HFF-Myc (cell line): ENCODE results near the gene ABCG1.

ENCODE experiments used
- DNase-seq: peaks from one replicate; pipeline ENCODE4 v3.0.0-alpha.2; 2011; ENCODE audit warnings: low read depth; ENCODE audit errors: extremely low read depth
- H3K4me3 ChIP-seq: replicated peaks from 2 replicates; pipeline ENCODE4 v1.5.1; 2011; ENCODE audit warnings: low read depth, mild to moderate bottlenecking, control low read depth, low read length
- TF ChIP-seq, protein P1 (sequence below): IDR thresholded peaks from 2 replicates; pipeline ENCODE4 v1.5.1; 2012; ENCODE audit warnings: mild to moderate bottlenecking, low read depth, low read length, control low read depth; ENCODE audit errors: missing control alignments

The ABCG1 gene

DNA sequence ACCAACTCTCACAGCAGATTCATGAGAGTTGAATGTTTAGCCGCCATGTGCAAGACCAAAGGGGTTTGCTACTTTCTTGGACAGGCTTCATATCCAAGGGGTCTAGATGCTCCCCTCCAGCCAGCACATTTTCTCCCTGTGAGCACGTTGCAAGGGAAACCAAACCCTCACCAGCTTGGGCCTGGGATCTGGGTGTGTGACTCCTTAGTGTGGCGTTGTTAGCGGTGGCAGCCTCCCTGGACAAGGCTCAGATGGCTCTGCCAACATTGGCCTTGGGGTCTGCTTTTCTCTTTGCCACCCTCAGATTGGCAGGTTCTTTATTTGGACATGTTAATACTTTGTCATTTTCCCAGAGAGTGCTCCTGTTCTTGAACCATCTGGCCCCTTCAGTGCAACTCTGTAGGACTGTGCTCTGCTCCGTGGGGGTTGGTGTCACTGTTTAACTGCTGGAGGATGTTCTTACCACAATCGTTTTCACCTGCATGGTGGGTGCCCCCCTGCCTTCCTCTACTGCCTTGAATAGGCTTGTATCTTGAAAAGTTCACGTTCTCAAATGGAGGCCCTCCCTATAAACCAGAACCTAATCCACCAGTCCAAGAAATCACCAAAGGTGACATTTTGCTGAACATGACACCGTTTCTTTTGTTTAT, 13.4 kb downstream of the ABCG1 start:
- no peak for DNase-seq

DNA sequence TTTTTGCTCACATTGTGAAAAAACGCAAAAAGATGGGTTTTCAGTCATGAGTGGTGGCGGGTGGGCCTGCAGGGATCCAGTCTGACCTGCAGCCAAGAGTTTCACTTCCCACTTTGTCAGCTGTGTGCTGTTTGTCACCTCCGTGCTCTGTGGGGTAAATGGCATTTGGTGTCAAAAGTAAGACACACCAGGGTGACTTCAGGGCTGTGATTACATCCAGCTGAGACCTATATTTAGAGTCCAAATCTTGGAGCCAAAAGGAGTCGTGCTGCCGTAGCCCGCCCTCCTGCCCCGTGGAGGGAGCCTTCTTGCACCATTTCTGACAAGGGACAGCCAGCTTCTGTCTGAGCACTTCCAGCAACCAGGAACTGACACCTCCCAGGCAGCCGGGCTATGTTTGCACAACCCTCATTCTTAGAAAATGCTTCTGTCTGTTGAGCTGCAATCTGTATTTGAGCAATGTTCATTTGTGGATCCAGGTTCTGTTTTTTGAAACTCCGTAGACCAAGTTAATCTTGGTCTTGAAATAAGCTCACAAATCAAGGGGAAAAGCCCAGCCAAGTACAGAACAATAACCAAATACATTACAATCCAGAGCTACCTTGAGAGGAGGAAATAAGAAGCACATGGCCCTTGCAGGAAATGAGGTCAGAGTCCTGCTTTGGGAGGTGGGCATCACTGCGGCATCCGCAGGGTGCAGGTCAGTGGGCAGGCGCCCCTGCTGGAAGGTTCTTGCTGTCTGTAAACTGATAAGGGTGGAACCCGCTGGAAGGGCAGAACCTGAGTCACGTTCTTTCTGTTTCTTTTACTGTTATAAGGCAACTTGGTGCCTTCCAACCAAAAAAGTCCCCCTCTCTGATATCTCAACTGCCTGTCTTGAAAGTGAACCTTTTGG, 14.4 kb downstream of the ABCG1 start:
- TF ChIP-seq, protein P1, sequence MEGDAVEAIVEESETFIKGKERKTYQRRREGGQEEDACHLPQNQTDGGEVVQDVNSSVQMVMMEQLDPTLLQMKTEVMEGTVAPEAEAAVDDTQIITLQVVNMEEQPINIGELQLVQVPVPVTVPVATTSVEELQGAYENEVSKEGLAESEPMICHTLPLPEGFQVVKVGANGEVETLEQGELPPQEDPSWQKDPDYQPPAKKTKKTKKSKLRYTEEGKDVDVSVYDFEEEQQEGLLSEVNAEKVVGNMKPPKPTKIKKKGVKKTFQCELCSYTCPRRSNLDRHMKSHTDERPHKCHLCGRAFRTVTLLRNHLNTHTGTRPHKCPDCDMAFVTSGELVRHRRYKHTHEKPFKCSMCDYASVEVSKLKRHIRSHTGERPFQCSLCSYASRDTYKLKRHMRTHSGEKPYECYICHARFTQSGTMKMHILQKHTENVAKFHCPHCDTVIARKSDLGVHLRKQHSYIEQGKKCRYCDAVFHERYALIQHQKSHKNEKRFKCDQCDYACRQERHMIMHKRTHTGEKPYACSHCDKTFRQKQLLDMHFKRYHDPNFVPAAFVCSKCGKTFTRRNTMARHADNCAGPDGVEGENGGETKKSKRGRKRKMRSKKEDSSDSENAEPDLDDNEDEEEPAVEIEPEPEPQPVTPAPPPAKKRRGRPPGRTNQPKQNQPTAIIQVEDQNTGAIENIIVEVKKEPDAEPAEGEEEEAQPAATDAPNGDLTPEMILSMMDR = no peak
- DNase-seq = no peak
- no peak overlapping the region for H3K4me3 ChIP-seq

More for the DNA sequence above, 13.4 kb downstream of the ABCG1 start:
- TF ChIP-seq, protein P1 = no peak
- no peak overlapping the region for H3K4me3 ChIP-seq

DNA sequence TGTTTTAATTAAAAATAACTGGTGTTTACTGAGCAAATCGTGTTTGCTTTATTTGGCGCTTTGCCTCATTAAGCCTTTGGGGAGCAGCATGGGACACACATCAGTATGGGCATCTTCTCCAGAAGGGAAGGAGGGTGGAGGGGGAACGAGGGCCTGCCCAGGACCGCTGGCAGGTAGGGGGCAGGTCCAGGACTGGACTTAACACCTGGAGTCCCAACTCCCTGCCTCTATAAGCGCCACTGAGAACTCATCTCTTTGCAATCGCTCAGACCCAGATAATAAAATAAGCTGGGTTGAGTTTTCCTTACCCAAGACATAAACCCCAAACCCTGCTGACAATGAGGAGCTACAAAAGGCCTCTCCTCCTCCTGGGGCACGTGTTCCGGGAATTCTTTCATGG, 15.1 kb downstream of the ABCG1 start:
- TF ChIP-seq, protein P1 = no peak
- DNase-seq = no peak
- H3K4me3 ChIP-seq = no peak overlapping the region

DNA sequence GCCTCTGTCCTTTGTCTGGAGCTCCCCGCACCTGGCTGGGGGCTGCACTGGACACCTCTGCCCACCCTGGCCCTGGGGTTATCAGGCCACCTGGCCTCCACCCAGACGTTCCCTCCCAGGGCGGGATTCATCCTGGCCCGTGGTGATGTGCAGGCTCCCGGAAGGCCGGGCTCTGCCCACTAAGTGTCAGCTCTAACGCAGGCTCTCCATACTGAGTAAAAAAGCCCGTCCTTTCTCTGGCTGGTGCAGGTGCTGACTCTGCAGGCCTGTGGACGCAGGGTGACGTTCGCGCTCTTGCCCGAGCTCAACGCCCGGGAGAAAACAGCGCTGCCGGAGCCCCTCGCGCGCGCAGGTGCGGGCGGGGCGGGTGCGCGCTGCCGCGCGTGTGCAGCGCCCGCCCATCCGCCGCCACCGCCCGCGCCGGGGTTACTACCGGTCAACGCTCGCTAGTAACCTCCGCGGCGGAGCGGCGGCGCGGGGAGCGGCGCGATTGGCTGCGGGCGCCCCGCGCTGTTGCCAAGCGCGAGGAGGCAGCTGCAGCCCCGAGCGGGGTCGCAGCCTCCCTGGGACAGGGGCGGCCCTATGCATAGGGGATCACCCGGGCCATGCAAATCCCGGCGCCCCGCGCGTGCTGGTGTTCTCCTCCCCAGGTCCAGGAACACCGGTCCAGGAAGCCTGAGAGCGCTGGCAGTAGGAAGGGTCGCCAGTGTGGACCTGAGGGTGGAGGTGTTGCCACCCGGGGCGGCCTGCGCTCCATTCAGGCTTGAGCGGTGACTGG, 15.7 kb downstream of the ABCG1 start:
- TF ChIP-seq, protein P1 = no peak
- no peak for DNase-seq
- H3K4me3 ChIP-seq = 0 out of 2 replicates have a peak overlapping the region, but pooled peaks have one; percentile 25

DNA sequence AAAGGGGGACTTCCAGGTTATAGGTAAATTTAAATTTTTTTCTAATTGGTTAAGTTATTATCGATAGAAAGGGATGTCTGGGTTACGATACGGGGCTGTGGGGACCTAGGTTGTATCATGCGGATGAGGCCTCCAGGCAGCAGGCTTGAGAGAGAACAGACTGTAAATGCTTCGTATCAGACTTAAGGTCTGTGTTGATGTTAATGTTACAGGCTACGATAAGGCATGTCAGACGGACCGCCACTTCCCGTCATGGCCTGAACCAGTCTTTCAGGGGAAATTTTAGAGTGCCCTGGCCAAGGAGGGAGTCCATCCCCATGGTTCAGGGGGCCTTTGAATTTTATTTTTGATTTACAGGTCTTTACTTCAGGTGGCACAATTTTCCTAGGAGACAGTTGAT, 16.7 kb downstream of the ABCG1 start:
- TF ChIP-seq, protein P1 = no peak
- no peak for DNase-seq
- H3K4me3 ChIP-seq = no peak overlapping the region

DNA sequence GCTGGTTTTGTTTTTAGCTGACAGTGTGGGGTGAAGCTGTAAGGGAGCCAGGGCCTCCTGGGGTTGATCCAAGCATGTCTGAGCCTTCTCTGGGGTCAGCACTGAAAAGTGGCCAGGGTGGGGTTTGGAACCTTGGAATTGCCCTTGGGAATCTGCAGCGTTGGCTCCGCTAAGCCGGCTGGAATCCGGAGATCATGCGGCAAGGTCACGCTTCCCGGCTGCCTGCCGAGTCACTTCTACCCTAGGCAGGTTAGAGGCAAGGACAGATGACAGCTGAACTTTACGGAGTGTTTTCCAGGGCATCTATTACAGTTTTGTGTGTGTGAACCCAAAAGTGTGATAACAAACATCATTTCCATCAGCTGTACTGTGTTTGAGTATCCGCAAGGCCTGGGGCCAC, 17.1 kb downstream of the ABCG1 start:
- TF ChIP-seq, protein P1 = no peak
- H3K4me3 ChIP-seq = no peak overlapping the region
- DNase-seq = no peak
